ENCODE measurements around the gene TBKBP1. TPM values are rescaled to one million over a fixed set of nuclear protein-coding genes. Genes with fewer than 3 reads are reported as not detected.

TBKBP1 gene
- total and polyA plus RNA-seq, 9 of the 15 experiments (the other 6 are each of a cell fraction or from before 2014, with no cell fraction given): 0.03 to 15.6 (median 6.8) TPM

GRCh38 chr17:47698749-47699535 lies 5.0 kb downstream of the TBKBP1 start (continued):
- TF ChIP-seq E2F4 (CRISPR knock-in tag; IDR thresholded peaks at IDR 0.05; ENCODE audit: low read depth) (no peak), BRD9 (IDR thresholded peaks at IDR 0.05; ENCODE audit: low read depth, partially characterized antibody) (no peak), SAFB (IDR thresholded peaks at IDR 0.05; ENCODE audit: borderline replicate concordance, low read depth, low read length) (no peak), PCBP2 (IDR thresholded peaks at IDR 0.05; ENCODE audit: low read depth, low read length, poor library complexity, severe bottlenecking) (no peak), MAZ (CRISPR knock-in tag; conservative IDR thresholded peaks at IDR 0.05 in 1 of 2, IDR thresholded peaks at IDR 0.05 in 1 of 2) (peak in 1 of 2 experiments; percentile 52; a peak in 2 of 4 replicates), NEUROD1 (IDR thresholded peaks at IDR 0.05; ENCODE audit: borderline replicate concordance, low read depth, low read length, partially characterized antibody) (no peak), BMI1 (IDR thresholded peaks at IDR 0.05; ENCODE audit: low read length) (no peak), XRCC5 (IDR thresholded peaks at IDR 0.05; ENCODE audit: low read depth, low read length) (0 out of 2 replicates have a peak, but pooled peaks have one; percentile 59), GTF3C2 (IDR thresholded peaks at IDR 0.05; ENCODE audit: borderline replicate concordance, extremely low read depth, insufficient read length) (no peak), RBBP5 (IDR thresholded peaks at IDR 0.05; ENCODE audit: borderline replicate concordance, insufficient read depth, low read length, poor library complexity, severe bottlenecking) (no peak), FOXK2 (conservative IDR thresholded peaks at IDR 0.05 in 1 of 2, IDR thresholded peaks at IDR 0.05 in 1 of 2; ENCODE audit: low read depth in 2 of 2) (no peak), TRIM28 (IDR thresholded peaks at IDR 0.05) (no peak)
- TF ChIP-seq, protein P1, sequence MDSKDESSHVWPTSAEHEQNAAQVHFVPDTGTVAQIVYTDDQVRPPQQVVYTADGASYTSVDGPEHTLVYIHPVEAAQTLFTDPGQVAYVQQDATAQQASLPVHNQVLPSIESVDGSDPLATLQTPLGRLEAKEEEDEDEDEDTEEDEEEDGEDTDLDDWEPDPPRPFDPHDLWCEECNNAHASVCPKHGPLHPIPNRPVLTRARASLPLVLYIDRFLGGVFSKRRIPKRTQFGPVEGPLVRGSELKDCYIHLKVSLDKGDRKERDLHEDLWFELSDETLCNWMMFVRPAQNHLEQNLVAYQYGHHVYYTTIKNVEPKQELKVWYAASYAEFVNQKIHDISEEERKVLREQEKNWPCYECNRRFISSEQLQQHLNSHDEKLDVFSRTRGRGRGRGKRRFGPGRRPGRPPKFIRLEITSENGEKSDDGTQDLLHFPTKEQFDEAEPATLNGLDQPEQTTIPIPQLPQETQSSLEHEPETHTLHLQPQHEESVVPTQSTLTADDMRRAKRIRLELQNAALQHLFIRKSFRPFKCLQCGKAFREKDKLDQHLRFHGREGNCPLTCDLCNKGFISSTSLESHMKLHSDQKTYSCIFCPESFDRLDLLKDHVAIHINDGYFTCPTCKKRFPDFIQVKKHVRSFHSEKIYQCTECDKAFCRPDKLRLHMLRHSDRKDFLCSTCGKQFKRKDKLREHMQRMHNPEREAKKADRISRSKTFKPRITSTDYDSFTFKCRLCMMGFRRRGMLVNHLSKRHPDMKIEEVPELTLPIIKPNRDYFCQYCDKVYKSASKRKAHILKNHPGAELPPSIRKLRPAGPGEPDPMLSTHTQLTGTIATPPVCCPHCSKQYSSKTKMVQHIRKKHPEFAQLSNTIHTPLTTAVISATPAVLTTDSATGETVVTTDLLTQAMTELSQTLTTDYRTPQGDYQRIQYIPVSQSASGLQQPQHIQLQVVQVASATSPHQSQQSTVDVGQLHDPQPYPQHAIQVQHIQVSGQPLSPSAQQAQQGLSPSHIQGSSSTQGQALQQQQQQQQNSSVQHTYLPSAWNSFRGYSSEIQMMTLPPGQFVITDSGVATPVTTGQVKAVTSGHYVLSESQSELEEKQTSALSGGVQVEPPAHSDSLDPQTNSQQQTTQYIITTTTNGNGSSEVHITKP (IDR thresholded peaks at IDR 0.05; ENCODE audit: partially characterized antibody): peak; percentile 45
- TF ChIP-seq, protein P2, sequence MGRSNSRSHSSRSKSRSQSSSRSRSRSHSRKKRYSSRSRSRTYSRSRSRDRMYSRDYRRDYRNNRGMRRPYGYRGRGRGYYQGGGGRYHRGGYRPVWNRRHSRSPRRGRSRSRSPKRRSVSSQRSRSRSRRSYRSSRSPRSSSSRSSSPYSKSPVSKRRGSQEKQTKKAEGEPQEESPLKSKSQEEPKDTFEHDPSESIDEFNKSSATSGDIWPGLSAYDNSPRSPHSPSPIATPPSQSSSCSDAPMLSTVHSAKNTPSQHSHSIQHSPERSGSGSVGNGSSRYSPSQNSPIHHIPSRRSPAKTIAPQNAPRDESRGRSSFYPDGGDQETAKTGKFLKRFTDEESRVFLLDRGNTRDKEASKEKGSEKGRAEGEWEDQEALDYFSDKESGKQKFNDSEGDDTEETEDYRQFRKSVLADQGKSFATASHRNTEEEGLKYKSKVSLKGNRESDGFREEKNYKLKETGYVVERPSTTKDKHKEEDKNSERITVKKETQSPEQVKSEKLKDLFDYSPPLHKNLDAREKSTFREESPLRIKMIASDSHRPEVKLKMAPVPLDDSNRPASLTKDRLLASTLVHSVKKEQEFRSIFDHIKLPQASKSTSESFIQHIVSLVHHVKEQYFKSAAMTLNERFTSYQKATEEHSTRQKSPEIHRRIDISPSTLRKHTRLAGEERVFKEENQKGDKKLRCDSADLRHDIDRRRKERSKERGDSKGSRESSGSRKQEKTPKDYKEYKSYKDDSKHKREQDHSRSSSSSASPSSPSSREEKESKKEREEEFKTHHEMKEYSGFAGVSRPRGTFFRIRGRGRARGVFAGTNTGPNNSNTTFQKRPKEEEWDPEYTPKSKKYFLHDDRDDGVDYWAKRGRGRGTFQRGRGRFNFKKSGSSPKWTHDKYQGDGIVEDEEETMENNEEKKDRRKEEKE (IDR thresholded peaks at IDR 0.05; ENCODE audit: borderline replicate concordance in 1 of 2, control insufficient read depth in 1 of 2, low read depth in 2 of 2, low read length in 1 of 2): no peak
